IMR-90 (cell line): ENCODE measurements around the gene PRICKLE2.

Experiments
- BHLHE40 ChIP-seq: fragments of 150-350 bp; IDR thresholded peaks from 2 replicates; pipeline ENCODE4 v1.6.1; 2016; ENCODE audit warnings: mild to moderate bottlenecking, low read depth, low read length
- MAZ ChIP-seq: IDR thresholded peaks from 2 replicates; pipeline ENCODE4 v1.6.1; 2012; ENCODE audit warnings: low read depth, mild to moderate bottlenecking, low read length, improper control_type of control experiment, moderate library complexity, borderline replicate concordance
- RFX5 ChIP-seq: IDR thresholded peaks from 2 replicates; pipeline ENCODE4 v1.8.0; 2012; ENCODE audit warnings: low read depth, mild to moderate bottlenecking, low read length, moderate library complexity
- TF ChIP-seq, protein P1 (sequence below): conservative IDR thresholded peaks from 2 replicates; pipeline ENCODE4 v1.5.1; 2012; ENCODE audit warnings: mild to moderate bottlenecking, low read depth, low read length, improper control_type of control experiment
- TF ChIP-seq, protein P2 (sequence below): fragments of 150-350 bp; IDR thresholded peaks from 2 replicates; pipeline ENCODE4 v1.6.1; 2017; ENCODE audit warnings: mild to moderate bottlenecking, antibody characterized with exemption, low read length, low read depth

DNA sequence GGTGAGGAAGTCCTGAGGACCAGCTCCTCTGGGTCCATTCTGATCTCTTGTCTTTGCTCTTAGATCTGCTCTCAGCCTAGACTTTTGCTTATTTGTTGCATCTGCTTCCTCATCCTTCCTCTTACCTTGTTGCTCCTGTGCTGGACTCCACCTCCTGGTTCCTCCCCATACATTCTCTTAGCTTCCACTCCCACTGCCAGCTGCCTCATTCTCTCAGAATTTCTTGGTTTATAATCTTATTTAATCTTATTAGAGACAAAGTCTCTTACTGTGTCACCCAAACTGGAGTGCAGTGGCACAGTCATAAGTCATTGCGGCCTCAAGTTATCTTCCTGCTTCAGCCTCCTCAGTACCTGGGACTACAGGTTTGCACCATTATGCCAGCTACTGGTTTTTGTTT is 133.8 kb downstream of the PRICKLE2 start:
- TF ChIP-seq, protein P1, sequence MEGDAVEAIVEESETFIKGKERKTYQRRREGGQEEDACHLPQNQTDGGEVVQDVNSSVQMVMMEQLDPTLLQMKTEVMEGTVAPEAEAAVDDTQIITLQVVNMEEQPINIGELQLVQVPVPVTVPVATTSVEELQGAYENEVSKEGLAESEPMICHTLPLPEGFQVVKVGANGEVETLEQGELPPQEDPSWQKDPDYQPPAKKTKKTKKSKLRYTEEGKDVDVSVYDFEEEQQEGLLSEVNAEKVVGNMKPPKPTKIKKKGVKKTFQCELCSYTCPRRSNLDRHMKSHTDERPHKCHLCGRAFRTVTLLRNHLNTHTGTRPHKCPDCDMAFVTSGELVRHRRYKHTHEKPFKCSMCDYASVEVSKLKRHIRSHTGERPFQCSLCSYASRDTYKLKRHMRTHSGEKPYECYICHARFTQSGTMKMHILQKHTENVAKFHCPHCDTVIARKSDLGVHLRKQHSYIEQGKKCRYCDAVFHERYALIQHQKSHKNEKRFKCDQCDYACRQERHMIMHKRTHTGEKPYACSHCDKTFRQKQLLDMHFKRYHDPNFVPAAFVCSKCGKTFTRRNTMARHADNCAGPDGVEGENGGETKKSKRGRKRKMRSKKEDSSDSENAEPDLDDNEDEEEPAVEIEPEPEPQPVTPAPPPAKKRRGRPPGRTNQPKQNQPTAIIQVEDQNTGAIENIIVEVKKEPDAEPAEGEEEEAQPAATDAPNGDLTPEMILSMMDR = no peak
- TF ChIP-seq, protein P2, sequence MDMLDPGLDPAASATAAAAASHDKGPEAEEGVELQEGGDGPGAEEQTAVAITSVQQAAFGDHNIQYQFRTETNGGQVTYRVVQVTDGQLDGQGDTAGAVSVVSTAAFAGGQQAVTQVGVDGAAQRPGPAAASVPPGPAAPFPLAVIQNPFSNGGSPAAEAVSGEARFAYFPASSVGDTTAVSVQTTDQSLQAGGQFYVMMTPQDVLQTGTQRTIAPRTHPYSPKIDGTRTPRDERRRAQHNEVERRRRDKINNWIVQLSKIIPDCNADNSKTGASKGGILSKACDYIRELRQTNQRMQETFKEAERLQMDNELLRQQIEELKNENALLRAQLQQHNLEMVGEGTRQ = no peak
- TF ChIP-seq MAZ = no peak
- no peak for TF ChIP-seq RFX5
- TF ChIP-seq BHLHE40 = no peak
